Panc1 (cell line): ENCODE data around the gene SLC16A3. TPM values are rescaled to one million over a fixed set of nuclear protein-coding genes. Genes with fewer than 3 reads are reported as not detected.

Source experiments
- ATAC-seq: fragments of 200-7000 bp; cut with Tn5 transposase; 2 replicates; pipeline ENCODE4 v1.9.1; 2020; ENCODE audit warnings: mild to moderate bottlenecking, moderate library complexity
- BruUV-seq: library from RNA; stranded (reverse); fragments of 400-500 nt; replicated peaks from 2 replicates; lab custom pipeline; 2021; lab: Mats Ljungman, UMichigan
- CTCF ChIA-PET: fragments of 300-600 bp; sonication (Branson Sonifier 250); formaldehyde crosslinking; loops from one replicate; lab custom pipeline; 2022; ENCODE audit warnings: antibody characterized with exemption; lab: Charles Lee
- POLR2A ChIA-PET: fragments of 300-600 bp; sonication (Branson Sonifier 250); formaldehyde crosslinking; loops from one replicate; lab custom pipeline; 2022; ENCODE audit warnings: antibody characterized with exemption; lab: Charles Lee
- DNase-seq: peaks from one replicate; pipeline ENCODE4 v3.0.0-alpha.2; 2010; ENCODE audit warnings: low read depth, low spot score
- H3K27ac ChIP-seq: 2 replicates; pipeline ENCODE4 v1.5.1; 2011; ENCODE audit warnings: mild to moderate bottlenecking, low read length, inconsistent platforms
- H3K27me3 ChIP-seq: fragments of 200-500 bp; sonication (Bioruptor generic); 2 replicates; pipeline ENCODE4 v1.6.0; 2014; ENCODE audit warnings: low read length, inconsistent platforms; ENCODE audit not compliant: control insufficient read depth, insufficient read depth
- H3K36me3 ChIP-seq: fragments of 200-500 bp; sonication (Bioruptor generic); 2 replicates; pipeline ENCODE4 v1.5.1; 2014; ENCODE audit warnings: inconsistent platforms, mild to moderate bottlenecking, low read length, moderate library complexity; ENCODE audit not compliant: control insufficient read depth, insufficient read depth
- H3K4me1 ChIP-seq: 2 replicates; pipeline ENCODE4 v1.5.1; 2011; ENCODE audit warnings: inconsistent platforms, mild to moderate bottlenecking, low read length, moderate library complexity; ENCODE audit not compliant: control insufficient read depth, insufficient read depth
- H3K4me3 ChIP-seq, 2 experiments: 2 replicates each; pipeline ENCODE4 v1.5.1; 2011 to 2012; ENCODE audit warnings: low read depth in 2 of 2, low read length in 2 of 2, mild to moderate bottlenecking in 2 of 2, inconsistent platforms in 1 of 2, moderate library complexity in 1 of 2
- H3K9me3 ChIP-seq: fragments of 200-500 bp; sonication (Bioruptor generic); 2 replicates; pipeline ENCODE4 v1.5.1; 2014; ENCODE audit warnings: low read depth, mild to moderate bottlenecking, inconsistent platforms, low read length, moderate library complexity; ENCODE audit not compliant: control insufficient read depth, insufficient read depth
- CTCF ChIP-seq: fragments of 450-650 bp; IDR thresholded peaks from 2 replicates; pipeline ENCODE4 v1.5.1; 2017; ENCODE audit warnings: mild to moderate bottlenecking
- POLR2AphosphoS5 ChIP-seq: IDR thresholded peaks from 2 replicates; pipeline ENCODE4 v1.6.1; 2012; ENCODE audit warnings: mild to moderate bottlenecking, low read depth, low read length, moderate library complexity
- REST ChIP-seq, 2 experiments: IDR thresholded peaks; 2 replicates each; pipeline ENCODE4 v1.6.1; 2011 to 2012; ENCODE audit warnings: low read depth in 2 of 2, control low read depth in 1 of 2, low read length in 1 of 2, mild to moderate bottlenecking in 1 of 2, moderate library complexity in 1 of 2; ENCODE audit not compliant: insufficient read depth in 1 of 2
- SIN3A ChIP-seq: IDR thresholded peaks from 2 replicates; pipeline ENCODE4 v1.6.1; 2012; ENCODE audit warnings: low read depth, mild to moderate bottlenecking, low read length, moderate library complexity, borderline replicate concordance; ENCODE audit not compliant: insufficient read depth
- TCF7L2 ChIP-seq: IDR thresholded peaks from 2 replicates; pipeline ENCODE4 v1.6.1; 2011; ENCODE audit warnings: mild to moderate bottlenecking, low read depth, low read length, inconsistent platforms
- in situ Hi-C: cut with HindIII; loops from 2 replicates; pipeline ENCODE4 v1.10.0; 2016; ENCODE audit warnings: low sequenced_read_pairs, low pct_unique_long_range_greater_than_20kb
- intact Hi-C: fragments of 100-400 bp; cut with micrococcal nuclease; formaldehyde crosslinking; loops from one replicate; pipeline ENCODE4 v1.10.0; 2022; ENCODE audit not compliant: unreplicated experiment
- total RNA-seq: library from RNA; stranded (reverse); gene quantifications from one replicate; pipeline ENCODE4 v1.2.1, GENCODE V29; 2021; ENCODE audit not compliant: unreplicated experiment

The SLC16A3 gene
- total RNA-seq, 1 experiment from 2014 or later: 581 TPM

- intact Hi-C loops (no loop called here), in situ Hi-C loops (no loop called here)
- H3K27ac ChIP-seq: no peak overlapping the region
- ATAC-seq: no peak
- no peaks in the 10 kb centered on the region for H3K9me3 ChIP-seq
- no peaks in the 10 kb centered on the region for H3K27me3 ChIP-seq
- ChIA-PET CTCF (no interaction called here), POLR2A (no interaction called here)
- TF ChIP-seq SIN3A (no peak), REST (IDR thresholded peaks at IDR 0.05; ENCODE audit: insufficient read depth in 1 of 2, low read depth in 2 of 2, low read length in 1 of 2) (no peak), TCF7L2 (no peak)
- DNase-seq: no peak
- H3K4me3 ChIP-seq: no peak overlapping the region
- peaks cover 24% of the 10 kb centered on the region for H3K4me1 ChIP-seq
- peaks cover 2% of the 10 kb centered on the region; the same call in 1 of the 2 replicates for H3K36me3 ChIP-seq
- BruUV-seq: no TSS peak
These were observed 48.1 kb downstream of the SLC16A3 start for GRCh38 chr17:82276938-82277337.

- no peak overlapping the region for H3K27ac ChIP-seq
- ChIA-PET CTCF (no interaction called here), POLR2A (no interaction called here)
- H3K9me3 ChIP-seq: no peaks in the 10 kb centered on the region
- TF ChIP-seq CTCF: no peak
- no peak for TF ChIP-seq REST (IDR thresholded peaks at IDR 0.05; ENCODE audit: insufficient read depth in 1 of 2, low read depth in 2 of 2, low read length in 1 of 2)
- no peak for TF ChIP-seq POLR2AphosphoS5
- no peak for TF ChIP-seq TCF7L2
- TF ChIP-seq SIN3A: no peak
- intact Hi-C loops (no loop called here), in situ Hi-C loops (no loop called here)
- BruUV-seq: no TSS peak
- no peaks in the 10 kb centered on the region; the same call in 1 of the 2 replicates for H3K36me3 ChIP-seq
- H3K4me3 ChIP-seq: no peak overlapping the region
- DNase-seq: no peak
- no peak for ATAC-seq
- H3K27me3 ChIP-seq: no peaks in the 10 kb centered on the region
- peaks cover 28% of the 10 kb centered on the region for H3K4me1 ChIP-seq
These were observed 49.0 kb downstream of the SLC16A3 start for GRCh38 chr17:82277851-82278250.
